ENCODE data around the gene TUBB4B. TPM values are rescaled to one million over a fixed set of nuclear protein-coding genes. Genes with fewer than 3 reads are reported as not detected.

The TUBB4B gene
- total RNA-seq, 1 donor from 2014 or later, result 132 TPM

DNA sequence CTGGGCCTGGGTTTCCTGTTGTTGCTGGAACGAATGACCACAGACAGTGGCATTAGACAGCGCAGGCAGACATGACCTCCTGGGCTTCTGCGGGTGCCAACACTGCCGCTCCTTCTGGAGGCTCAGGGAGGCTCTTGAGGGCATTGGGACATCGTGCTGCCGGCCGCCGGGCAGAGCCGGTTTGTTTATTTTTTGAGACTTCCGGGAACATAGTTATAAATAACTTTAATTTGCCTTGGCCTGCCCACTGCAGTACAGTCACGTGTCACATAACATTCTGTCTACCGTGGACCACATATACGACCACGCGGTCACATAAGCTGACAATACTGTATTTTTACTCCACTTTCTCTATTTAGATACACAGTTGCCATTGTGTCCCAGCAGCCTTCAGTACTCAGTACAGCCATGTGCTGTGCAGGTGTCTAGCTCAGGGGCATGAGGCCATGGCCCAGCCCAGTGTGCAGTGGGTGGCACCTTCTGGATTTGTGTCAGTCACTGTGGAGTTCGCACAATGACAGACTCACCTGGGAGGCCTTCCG is 28.2 kb downstream of the TUBB4B start:
- no peaks in the 10 kb centered on the region for H3K9me3 Mint-ChIP-seq (ENCODE audit: unreplicated experiment)
- TF ChIP-seq, protein P1, sequence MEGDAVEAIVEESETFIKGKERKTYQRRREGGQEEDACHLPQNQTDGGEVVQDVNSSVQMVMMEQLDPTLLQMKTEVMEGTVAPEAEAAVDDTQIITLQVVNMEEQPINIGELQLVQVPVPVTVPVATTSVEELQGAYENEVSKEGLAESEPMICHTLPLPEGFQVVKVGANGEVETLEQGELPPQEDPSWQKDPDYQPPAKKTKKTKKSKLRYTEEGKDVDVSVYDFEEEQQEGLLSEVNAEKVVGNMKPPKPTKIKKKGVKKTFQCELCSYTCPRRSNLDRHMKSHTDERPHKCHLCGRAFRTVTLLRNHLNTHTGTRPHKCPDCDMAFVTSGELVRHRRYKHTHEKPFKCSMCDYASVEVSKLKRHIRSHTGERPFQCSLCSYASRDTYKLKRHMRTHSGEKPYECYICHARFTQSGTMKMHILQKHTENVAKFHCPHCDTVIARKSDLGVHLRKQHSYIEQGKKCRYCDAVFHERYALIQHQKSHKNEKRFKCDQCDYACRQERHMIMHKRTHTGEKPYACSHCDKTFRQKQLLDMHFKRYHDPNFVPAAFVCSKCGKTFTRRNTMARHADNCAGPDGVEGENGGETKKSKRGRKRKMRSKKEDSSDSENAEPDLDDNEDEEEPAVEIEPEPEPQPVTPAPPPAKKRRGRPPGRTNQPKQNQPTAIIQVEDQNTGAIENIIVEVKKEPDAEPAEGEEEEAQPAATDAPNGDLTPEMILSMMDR (IDR thresholded peaks at IDR 0.05), result no peak
- H3K27me3 Mint-ChIP-seq (ENCODE audit: unreplicated experiment), result no peaks in the 10 kb centered on the region
- H3K36me3 Mint-ChIP-seq (ENCODE audit: unreplicated experiment), result peaks cover 13% of the 10 kb centered on the region
- H3K4me1 Mint-ChIP-seq (ENCODE audit: unreplicated experiment), result peaks cover 11% of the 10 kb centered on the region
- DNase-seq (ENCODE audit: extremely low spot score, unreplicated experiment), result no peak
- peak overlapping the region; percentile 49 for H3K27ac Mint-ChIP-seq (ENCODE audit: unreplicated experiment)
- H3K4me3 Mint-ChIP-seq (ENCODE audit: unreplicated experiment), result no peak overlapping the region

DNA sequence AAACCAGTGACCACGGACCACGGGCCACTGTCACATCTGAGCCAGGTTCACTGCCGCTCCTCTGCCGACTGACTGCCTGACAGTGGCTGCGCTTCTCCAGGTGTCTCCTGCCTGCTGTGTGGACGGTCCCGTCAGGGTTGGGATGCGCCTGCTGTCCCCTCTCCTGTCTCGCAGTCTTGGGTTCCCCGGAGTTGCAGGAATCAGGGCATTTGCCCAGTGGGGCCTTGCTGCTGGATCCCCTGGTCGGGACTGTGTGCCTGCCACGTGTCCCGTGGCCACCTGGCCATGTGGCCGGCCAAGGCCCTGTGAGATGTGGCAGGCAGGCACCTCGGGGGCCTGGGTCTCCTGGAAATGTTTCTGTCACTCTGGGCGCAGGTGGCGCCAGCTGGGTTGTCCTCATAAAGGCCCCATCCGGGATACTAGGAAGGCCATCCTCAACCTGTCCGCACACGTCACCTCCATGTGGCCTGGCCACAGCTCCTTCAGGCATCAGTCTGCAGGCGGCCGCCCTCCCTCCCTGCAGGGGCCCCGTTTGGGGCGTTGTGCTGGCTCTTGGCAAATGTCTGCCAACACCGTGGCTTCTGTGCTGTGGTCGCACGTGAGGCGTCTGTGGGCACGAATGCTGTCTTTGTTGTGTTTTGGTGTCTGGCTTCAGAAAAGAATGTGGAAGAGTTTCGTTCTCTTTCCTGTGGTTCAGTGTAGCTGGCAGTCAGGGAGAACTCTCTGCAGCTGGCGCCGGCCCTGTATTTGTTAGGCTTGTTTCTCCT is 30.0 kb downstream of the TUBB4B start:
- TF ChIP-seq, protein P1 (IDR thresholded peaks at IDR 0.05), result no peak
- H3K27me3 Mint-ChIP-seq (ENCODE audit: unreplicated experiment), result no peaks in the 10 kb centered on the region
- DNase-seq (ENCODE audit: extremely low spot score, unreplicated experiment), result no peak
- peaks cover 13% of the 10 kb centered on the region for H3K36me3 Mint-ChIP-seq (ENCODE audit: unreplicated experiment)
- no peak overlapping the region for H3K27ac Mint-ChIP-seq (ENCODE audit: unreplicated experiment)
- no peak overlapping the region for H3K4me3 Mint-ChIP-seq (ENCODE audit: unreplicated experiment)
- no peaks in the 10 kb centered on the region for H3K9me3 Mint-ChIP-seq (ENCODE audit: unreplicated experiment)
- peaks cover 24% of the 10 kb centered on the region for H3K4me1 Mint-ChIP-seq (ENCODE audit: unreplicated experiment)

DNA sequence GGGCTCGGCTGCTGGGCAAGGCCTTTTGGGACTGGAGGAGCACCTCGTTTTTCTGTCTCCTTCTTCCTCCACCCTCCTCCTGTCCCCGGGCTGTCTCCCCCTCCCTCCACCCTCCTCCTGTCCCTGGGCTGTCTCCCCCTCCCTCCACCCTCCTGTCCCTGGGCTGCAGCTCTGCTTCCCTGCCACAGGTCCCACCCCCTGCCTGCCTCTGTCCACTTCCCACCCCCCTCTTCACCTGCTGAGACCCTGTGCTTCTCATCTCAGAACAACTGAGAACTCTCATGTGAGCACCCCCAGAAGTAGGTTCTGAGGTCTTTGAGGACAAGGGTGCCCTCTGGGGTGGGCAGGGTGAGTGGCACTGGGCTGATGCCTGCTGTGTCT is 30.6 kb downstream of the TUBB4B start:
- no peak overlapping the region for H3K4me3 Mint-ChIP-seq (ENCODE audit: unreplicated experiment)
- peaks cover 13% of the 10 kb centered on the region for H3K36me3 Mint-ChIP-seq (ENCODE audit: unreplicated experiment)
- H3K4me1 Mint-ChIP-seq (ENCODE audit: unreplicated experiment), result peaks cover 27% of the 10 kb centered on the region
- no peak for DNase-seq (ENCODE audit: extremely low spot score, unreplicated experiment)
- TF ChIP-seq, protein P1 (IDR thresholded peaks at IDR 0.05), result no peak
- H3K27ac Mint-ChIP-seq (ENCODE audit: unreplicated experiment), result no peak overlapping the region
- H3K27me3 Mint-ChIP-seq (ENCODE audit: unreplicated experiment), result no peaks in the 10 kb centered on the region
- no peaks in the 10 kb centered on the region for H3K9me3 Mint-ChIP-seq (ENCODE audit: unreplicated experiment)

DNA sequence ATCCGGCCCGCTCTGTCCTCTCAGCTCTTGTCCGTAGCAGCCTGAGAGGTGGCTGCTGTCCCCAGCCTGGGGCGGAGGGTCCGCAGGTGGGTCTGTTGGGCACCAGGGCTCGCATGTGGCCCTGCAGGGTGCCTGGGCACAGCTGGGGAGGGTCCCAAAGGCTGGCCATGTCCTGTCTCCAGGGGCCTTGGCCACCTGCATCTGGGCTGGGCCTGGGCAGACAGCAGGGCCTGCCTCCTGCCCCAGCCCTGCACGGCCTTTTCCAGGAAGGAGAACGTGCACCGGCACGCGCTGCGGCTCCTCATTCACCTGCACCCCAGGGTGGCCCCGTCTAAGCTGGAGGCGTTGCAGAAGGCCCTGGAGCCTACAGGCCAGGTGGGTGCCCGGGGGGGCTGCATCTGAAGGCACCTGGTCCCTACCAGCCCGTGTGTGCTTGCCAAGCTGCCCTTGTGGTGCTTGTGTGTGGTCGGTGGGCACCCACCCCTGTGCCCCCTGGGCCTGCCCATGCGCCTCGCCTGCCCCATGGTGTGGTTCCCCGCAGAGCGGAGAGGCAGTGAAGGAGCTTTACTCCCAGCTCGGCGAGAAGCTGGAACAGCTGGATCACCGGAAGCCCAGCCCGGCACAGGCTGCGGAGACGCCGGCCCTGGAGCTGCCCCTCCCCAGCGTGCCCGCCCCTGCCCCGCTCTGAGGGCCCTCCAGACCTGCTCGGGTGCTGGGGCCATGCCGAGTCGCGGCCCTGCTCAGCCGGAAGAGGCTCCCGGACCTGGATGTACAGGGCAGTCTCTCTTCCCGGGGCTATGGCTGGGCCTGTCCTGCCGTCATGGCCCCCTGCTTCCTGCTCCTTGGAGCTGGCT is 31.4 kb downstream of the TUBB4B start:
- no peaks in the 10 kb centered on the region for H3K27me3 Mint-ChIP-seq (ENCODE audit: unreplicated experiment)
- TF ChIP-seq, protein P1 (IDR thresholded peaks at IDR 0.05), result no peak
- H3K4me1 Mint-ChIP-seq (ENCODE audit: unreplicated experiment), result peaks cover 32% of the 10 kb centered on the region
- DNase-seq (ENCODE audit: extremely low spot score, unreplicated experiment), result peak; percentile 83
- H3K36me3 Mint-ChIP-seq (ENCODE audit: unreplicated experiment), result peaks cover 13% of the 10 kb centered on the region
- no peak overlapping the region for H3K4me3 Mint-ChIP-seq (ENCODE audit: unreplicated experiment)
- no peaks in the 10 kb centered on the region for H3K9me3 Mint-ChIP-seq (ENCODE audit: unreplicated experiment)
- H3K27ac Mint-ChIP-seq (ENCODE audit: unreplicated experiment), result no peak overlapping the region

DNA sequence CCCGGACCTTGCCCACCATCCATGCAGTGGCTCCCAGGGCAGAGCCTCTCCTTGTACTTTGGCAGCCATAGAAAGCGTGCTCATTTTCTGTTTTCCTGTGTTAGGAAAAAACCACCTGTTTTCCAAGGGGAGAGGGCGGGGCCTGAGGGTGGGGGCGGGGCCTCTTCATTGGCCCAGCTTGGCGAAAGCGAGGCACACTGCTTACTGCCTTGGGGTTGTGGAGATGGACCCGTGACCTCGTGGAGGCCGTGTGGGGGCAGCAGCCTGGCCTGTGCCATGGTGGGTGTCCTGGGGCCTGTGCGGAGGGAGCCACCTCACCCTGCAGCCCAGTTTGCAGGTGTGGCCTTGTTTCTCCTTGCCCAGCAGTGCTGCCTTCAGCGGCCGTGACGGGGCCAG is 32.0 kb downstream of the TUBB4B start:
- no peaks in the 10 kb centered on the region for H3K27me3 Mint-ChIP-seq (ENCODE audit: unreplicated experiment)

More for the DNA sequence above, 32.0 kb downstream of the TUBB4B start:
- peaks cover 13% of the 10 kb centered on the region for H3K36me3 Mint-ChIP-seq (ENCODE audit: unreplicated experiment)
- H3K9me3 Mint-ChIP-seq (ENCODE audit: unreplicated experiment), result no peaks in the 10 kb centered on the region
- TF ChIP-seq, protein P1 (IDR thresholded peaks at IDR 0.05), result no peak
- no peak for DNase-seq (ENCODE audit: extremely low spot score, unreplicated experiment)
- H3K27ac Mint-ChIP-seq (ENCODE audit: unreplicated experiment), result no peak overlapping the region
- peaks cover 36% of the 10 kb centered on the region for H3K4me1 Mint-ChIP-seq (ENCODE audit: unreplicated experiment)
- H3K4me3 Mint-ChIP-seq (ENCODE audit: unreplicated experiment), result no peak overlapping the region
